Stimulated activated CD4-positive, alpha-beta T cell treated with anti-CD3 and anti-CD28 coated beads, Interleukin-2, amount 100 ng/mL, for 48 hours (primary cell): ENCODE results near the gene SUZ12.
"Not testable (repeated sequence)": the region's sequence is repeated elsewhere in the genome, so short reads cannot be mapped to it uniquely, and the experiment has no call there.

Source experiments
- DNase-seq, 2 donors: peaks; one replicate each; pipeline ENCODE4 v3.0.0-alpha.2; 2020

Gene SUZ12

DNA sequence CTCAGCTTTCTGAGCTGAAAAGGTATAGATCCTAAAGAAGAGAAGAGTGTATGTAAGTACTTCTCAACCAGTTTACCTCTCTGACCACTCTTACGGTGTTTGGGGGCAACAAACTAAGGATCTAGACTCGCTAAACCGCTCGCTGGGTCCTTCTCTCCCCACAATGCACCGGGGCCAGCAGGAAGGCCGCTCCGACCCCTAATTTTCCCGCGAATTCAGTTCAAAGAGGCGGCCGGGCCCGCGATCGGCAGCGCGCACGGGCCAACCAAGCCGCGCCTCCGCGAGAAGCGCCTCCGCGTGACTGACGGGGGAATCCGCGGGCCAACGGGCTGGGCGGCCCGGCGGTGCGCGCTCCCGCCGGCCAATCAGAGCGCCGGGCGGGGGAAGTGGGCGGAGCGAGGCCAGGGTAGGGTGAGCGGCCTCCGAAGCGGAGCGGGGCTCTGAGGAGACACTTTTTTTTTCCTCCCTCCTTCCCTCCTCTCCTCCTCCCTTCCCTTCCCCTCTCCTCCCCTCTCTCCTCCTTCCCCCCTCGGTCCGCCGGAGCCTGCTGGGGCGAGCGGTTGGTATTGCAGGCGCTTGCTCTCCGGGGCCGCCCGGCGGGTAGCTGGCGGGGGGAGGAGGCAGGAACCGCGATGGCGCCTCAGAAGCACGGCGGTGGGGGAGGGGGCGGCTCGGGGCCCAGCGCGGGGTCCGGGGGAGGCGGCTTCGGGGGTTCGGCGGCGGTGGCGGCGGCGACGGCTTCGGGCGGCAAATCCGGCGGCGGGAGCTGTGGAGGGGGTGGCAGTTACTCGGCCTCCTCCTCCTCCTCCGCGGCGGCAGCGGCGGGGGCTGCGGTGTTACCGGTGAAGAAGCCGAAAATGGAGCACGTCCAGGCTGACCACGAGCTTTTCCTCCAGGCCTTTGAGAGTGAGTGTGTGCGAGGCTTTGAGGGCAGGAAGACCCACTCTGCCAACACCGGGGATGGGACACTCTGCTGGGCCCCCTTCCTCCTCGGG, at the start of gene SUZ12:
Gene SUZ12 (plus strand): TSS at position 393 of the 995 bp plus-strand sequence. CDS start 240 bp downstream, at position 633.
- peak; percentile 76 to 83 for DNase-seq

DNA sequence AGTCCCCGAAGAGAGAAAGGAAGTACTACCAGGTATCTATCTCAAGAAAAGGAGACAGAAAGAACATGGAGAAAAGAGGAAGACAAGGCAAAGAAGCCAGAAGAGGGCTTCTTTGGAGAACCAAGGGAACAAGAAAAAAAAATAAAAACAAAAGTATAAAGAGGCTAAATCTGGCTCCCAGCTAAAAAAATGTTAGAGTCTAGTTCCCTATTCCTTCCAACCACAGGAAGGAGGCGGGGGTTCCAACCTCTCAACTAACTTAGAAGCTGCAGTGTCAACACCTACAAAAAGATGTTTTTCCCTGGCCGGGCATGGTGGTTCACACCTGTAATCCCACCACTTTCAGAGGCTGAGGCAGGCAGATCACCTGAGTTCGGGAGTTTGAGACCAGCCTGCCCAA, 48.7 kb upstream of the SUZ12 start:
- DNase-seq: no peak

DNA sequence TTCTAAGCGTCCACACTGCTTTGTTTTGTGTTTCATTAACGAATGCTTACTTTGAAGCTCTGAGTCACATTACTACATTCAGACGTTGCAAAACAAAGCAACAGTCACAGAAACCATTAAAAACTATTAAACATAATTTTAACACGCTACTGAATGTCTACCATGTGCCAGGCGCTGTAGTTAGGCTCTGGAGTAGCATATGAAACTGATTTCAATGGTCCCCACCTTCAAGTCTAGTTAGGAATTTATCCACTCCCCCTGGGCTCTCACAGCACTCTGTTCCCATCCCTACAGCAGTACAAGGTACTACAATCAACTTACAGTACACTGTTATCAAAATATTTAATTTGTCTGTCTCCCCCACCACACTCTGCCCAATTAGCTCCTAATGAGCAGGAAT, 35.9 kb upstream of the SUZ12 start:
- no peak for DNase-seq

GRCh38 chr17:31902693-31903092, 34.1 kb upstream of the SUZ12 start:
- DNase-seq: no peak

GRCh38 chr17:31903401-31903800, 33.4 kb upstream of the SUZ12 start:
- DNase-seq: no peak

- no peak for DNase-seq
These were observed 29.4 kb upstream of the SUZ12 start for GRCh38 chr17:31907342-31907962.

DNA sequence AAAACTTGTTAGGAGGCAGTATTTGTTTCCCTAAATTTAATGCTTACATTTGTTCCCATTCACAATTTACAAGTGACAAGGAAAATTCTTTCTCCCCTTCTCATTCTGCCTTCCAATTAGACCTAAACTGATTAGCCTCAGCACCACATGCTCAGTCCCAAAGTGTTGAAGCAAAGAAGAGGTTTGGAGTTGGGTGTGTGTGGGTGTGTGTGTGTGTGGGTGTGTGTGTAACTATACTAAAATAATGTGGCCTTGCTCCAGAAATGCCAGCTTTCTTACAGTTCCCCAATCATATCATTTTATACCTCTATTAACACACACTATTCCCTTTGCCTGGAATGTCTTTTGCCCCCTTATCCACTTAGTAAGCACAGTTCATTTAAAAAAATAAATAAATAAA, 28.4 kb upstream of the SUZ12 start:
- no peak for DNase-seq

DNA sequence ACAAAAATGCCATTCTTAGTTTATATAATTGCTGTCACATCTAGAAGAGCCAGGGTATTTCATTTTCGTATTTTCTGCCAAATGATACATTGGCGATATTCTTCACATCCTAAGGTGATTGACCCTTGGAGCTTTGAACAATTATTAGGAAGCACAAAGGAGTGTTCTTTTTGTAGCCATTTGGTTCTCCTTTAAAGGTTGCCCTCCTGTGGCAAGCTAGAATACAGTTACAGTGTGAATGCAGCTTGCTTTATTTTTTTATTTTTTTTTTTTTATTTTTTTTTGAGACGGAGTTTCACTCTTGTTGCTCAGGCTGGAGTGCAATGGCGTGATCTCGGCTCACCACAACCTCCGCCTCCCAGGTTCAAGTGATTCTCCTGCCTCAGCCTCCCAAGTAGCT, 24.1 kb upstream of the SUZ12 start:
- not testable (repeated sequence) for DNase-seq

DNA sequence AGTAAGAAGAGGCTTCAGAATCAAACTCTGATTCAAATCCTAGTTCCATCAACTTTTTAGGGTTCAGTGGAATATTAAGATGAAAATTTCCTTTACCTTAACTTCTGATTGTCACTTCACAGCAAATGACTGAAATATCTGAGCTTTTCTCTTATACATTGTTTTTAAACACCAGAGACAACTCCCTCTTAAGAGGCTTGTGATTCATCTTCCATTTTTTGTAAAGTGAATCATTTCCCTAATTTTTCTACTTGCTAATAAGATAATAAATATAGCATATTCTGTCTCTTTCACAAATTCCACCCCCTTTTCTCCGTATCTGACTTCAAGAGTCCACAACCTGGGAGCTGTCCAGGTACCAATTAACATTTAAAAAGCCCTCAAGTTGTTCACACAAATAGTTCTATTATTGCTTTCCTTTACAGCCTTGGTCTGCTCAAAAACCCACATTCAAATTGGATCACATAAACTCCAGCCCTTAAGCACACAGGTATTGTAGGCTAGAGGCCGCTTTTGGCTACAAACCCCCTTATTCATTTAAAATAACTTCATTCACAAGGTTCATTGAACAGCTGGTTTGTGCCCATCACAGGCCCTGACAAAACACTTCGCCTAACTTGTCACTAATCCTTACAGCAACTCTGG, 21.2 kb upstream of the SUZ12 start:
- DNase-seq: no peak

DNA sequence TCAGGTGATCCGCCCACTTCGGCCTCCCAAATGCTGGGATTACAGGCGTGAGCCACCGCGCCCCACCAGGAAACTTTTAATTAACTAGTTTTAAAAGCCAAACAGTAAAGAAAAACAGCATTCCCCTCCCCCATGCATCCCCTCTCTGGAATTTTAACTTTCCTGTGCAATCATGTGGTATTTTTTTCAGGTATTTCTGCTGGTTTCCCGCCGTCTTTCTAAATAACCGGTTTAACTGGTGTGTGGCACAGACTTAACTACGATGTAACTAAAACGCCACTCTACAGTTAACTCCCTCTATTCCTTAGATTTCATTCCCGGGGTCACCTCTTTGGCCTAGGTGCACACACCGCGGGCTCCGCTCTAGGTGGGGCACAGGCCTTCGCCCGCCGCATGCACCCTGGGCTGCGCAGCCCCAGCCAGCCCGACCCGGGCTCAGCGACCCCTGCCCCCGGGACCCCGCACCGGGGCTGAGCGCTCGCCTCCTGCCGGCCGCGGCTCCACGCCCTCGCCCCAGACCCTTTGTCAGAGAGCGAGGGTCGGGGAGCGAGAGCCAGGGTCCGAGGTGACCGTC, 20.2 kb upstream of the SUZ12 start:
- DNase-seq: no peak

- DNase-seq: no peak
These were observed 19.7 kb upstream of the SUZ12 start for GRCh38 chr17:31917065-31917529.

DNA sequence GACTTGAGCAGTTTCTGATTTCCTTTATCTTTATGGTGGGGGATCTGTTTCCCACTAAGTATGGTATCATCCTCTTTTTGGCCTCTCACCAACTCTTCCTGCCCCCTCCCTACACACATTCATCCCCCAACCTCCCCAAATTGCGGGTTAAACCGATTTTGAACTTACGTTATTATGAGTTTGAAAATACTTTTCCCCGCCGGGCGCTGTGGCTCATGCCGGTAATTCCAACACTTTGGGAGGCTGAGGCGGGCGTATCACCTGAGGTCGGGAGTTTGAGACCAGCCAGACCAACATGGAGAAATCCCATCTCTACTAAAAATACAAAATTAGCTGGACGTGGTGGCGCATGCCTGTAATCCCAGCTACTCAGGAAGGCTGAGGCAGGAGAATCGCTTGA, 19.1 kb upstream of the SUZ12 start:
- not testable (repeated sequence) for DNase-seq

- no peak for DNase-seq
These were observed 18.1 kb upstream of the SUZ12 start for GRCh38 chr17:31918701-31919128.

DNA sequence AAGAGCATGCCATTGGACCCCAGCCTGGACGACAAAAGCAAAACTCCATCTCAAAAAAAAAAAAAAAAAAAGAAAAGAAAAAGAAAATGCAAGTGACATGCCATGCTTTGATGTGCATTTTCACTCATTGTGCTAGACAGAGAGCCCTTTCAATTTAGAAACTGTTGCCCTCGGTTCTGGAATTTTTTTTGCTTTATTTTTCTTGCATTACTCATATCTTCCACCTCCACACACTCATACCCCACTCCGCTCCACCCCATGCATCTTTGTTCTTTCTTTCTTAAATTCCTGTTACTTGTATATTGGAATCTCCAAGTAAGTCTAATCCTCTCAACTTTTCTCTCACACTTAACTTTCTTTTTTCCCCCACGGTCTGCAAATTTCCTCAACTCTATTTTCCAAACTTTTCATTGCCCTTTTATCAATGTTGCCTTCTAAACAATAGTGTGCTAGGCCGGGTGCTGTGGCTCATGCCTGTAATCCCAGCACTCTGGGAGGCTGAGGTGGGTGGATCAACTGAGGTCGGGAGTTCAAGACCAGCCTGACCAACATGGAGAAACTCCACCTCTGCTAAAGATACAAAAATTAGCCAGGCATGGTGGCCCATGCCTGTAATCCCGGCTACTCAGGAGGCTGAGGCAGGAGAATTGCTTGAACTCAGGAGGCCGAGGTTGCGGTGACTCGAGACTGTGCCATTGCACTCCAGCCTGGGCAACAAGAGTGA, 16.8 kb upstream of the SUZ12 start:
- DNase-seq: no peak

- DNase-seq: no peak
These were observed 10.6 kb upstream of the SUZ12 start for GRCh38 chr17:31926100-31926729.

DNA sequence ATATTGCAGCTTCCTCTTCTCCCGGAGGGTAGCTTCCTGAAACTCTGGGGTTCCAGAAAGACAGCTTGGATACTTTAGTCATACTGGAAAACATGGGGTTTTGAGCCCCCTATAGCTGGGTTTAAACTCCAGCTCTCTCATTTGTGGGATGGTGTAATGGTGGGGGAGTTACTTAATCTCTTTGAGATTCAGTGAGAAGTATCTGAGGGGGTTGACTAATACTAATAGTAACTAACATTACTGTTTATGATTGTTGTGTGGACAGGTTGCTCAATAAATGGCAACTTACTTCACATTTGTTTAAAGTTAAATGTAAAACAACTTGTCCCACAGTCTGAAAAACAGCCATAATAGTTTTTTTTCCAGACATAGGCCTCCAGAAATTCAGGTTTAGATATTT, 5.1 kb upstream of the SUZ12 start:
- DNase-seq: no peak

DNA sequence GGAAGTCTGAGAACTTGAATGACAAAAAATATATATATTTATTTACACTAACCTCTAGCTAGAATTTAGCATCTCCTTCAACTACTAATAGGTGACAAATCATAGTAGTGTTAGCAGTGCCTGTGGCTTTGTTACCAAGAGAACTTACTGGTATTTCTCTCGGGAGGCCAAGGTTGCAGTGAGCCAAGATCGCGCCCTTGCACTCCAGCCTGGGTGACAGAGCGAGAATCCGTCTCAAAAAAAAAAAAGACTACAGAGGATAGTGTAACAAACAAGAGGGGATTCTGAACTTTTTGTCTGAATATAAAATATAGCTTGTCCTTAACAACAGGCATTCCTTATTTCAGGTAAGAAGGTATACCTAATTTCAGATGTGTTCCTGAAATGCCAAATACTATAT, 1.3 kb upstream of the SUZ12 start:
- no peak for DNase-seq

GRCh38 chr17:31937926-31938641, 1.3 kb downstream of the SUZ12 start:
- DNase-seq: not testable (repeated sequence)

DNA sequence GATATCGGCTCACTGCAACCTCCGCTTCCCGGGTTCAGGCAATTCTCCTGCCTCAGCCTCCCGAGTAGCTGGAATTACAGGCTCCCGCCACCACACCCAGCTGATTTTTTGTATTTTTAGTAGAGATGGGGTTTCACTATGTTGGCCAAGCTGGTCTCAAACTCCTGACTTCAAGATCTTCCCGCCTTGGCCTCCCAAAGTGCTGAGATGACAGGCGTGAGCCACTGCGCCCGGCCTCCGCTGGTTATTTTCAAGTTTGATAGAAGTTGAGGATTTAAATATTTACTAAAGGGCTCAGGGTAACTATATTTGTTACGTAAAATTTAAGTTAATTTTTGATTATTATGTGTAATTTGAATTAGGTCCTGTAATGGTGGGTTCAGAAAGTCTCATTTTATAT, 5.1 kb downstream of the SUZ12 start:
- DNase-seq: not testable (repeated sequence)

DNA sequence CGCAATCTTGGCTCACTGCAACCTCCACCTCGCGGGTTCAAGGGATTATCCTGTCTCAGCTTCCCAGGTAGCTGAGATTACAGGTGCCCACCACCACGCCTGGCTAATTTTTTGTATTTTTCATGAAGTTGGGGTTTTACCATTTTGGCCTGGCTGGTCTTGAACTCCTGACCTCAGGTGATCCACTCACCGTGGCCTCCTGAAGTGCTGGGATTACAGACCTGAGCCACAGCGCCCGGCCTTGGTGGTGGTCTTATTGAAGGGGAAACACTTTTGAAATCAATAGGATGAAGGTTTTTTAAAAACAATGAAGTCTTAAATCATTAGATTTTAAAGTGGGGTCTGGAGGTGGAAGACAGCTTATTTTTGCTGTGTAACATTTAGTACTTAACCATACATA, 5.6 kb downstream of the SUZ12 start:
- DNase-seq: not testable (repeated sequence)

DNA sequence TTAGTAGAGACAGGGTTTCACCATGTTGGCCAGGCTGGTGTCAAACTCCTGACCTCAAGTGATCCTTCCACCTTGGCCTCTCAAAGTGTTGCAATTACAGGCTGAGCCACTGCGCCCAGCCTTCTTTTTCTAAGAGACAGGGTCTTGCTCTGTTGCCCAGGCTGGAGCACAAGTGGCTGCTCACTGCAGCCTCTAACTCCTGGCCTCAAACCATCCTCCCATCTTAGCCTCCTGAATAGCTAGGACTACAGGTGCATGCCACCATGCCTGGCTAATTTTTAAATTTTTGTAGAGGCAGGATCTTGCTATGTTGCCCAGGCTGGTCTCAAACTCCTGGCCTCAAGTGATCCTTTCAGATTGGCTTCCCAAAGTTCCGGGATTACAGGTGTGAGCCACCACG, 15.1 kb downstream of the SUZ12 start:
- not testable (repeated sequence) for DNase-seq
